PC-9 (cell line): ENCODE measurements around the gene C19orf38. TPM values are rescaled to one million over a fixed set of nuclear protein-coding genes. Genes with fewer than 3 reads are reported as not detected.

ENCODE experiments used
- Bru-seq: library from RNA; stranded (reverse); fragments of 400-500 nt; gene quantifications from one replicate; lab custom pipeline; 2021; lab: Mats Ljungman, UMichigan
- BruChase-seq, 2 experiments: library from RNA; stranded (reverse); fragments of 400-500 nt; gene quantifications; one replicate each; lab custom pipeline; 2021; lab: Mats Ljungman, UMichigan
- BruUV-seq: library from RNA; stranded (reverse); fragments of 400-500 nt; replicated peaks from 2 replicates; lab custom pipeline; 2021; lab: Mats Ljungman, UMichigan
- CTCF ChIA-PET: fragments of 300-600 bp; sonication (Branson Sonifier 250); formaldehyde crosslinking; loops from one replicate; lab custom pipeline; 2022; ENCODE audit warnings: antibody characterized with exemption; lab: Charles Lee
- POLR2A ChIA-PET: fragments of 300-600 bp; sonication (Branson Sonifier 250); formaldehyde crosslinking; loops from one replicate; lab custom pipeline; 2022; ENCODE audit warnings: antibody characterized with exemption; ENCODE audit not compliant: unreplicated experiment; lab: Charles Lee
- DNase-seq, 2 experiments: peaks; one replicate each; pipeline versions ENCODE4 v3.0.0 to v3.0.0-alpha.2; 2015 to 2022; ENCODE audit warnings: mixed read lengths in 1 of 2
- H2AFZ ChIP-seq: fragments of 200-600 bp; sonication (generic); 2 replicates; pipeline ENCODE4 v1.8.1; 2017; ENCODE audit warnings: antibody characterized with exemption
- H3F3A ChIP-seq: fragments of 200-600 bp; sonication (generic); 2 replicates; pipeline ENCODE4 v1.8.1; 2017; ENCODE audit warnings: antibody characterized with exemption, mild to moderate bottlenecking, low read depth; ENCODE audit not compliant: insufficient read depth
- H3K27ac ChIP-seq: fragments of 200-600 bp; sonication (generic); 2 replicates; pipeline ENCODE4 v1.6.1; 2016; ENCODE audit warnings: mixed run types
- H3K27me3 ChIP-seq: fragments of 200-600 bp; sonication (generic); 2 replicates; pipeline ENCODE4 v1.6.1; 2016; ENCODE audit warnings: low read depth, mixed run types; ENCODE audit not compliant: insufficient read depth
- H3K36me3 ChIP-seq: fragments of 200-600 bp; sonication (generic); 2 replicates; pipeline ENCODE4 v1.6.1; 2016; ENCODE audit warnings: low read depth, mixed run types
- H3K4me1 ChIP-seq: fragments of 200-600 bp; sonication (generic); replicated peaks from 2 replicates; pipeline ENCODE4 v1.6.1; 2016; ENCODE audit warnings: mixed run types; ENCODE audit not compliant: insufficient read depth
- H3K4me2 ChIP-seq: fragments of 200-600 bp; sonication (generic); 2 replicates; pipeline ENCODE4 v1.6.1; 2017; ENCODE audit warnings: mixed run types
- H3K4me3 ChIP-seq: fragments of 200-600 bp; sonication (generic); 2 replicates; pipeline ENCODE4 v1.6.1; 2016; ENCODE audit warnings: mixed run types
- H3K79me2 ChIP-seq: fragments of 200-600 bp; sonication (generic); 2 replicates; pipeline ENCODE4 v1.6.1; 2017; ENCODE audit warnings: low read depth, mixed run types
- H3K9me2 ChIP-seq: fragments of 200-600 bp; sonication (generic); 2 replicates; pipeline ENCODE4 v1.8.1; 2017; ENCODE audit warnings: mild to moderate bottlenecking; ENCODE audit not compliant: insufficient read depth
- H3K9me3 ChIP-seq: fragments of 200-600 bp; sonication (generic); 2 replicates; pipeline ENCODE4 v1.8.1; 2016; ENCODE audit warnings: low read depth; ENCODE audit not compliant: insufficient read depth
- H4K20me1 ChIP-seq: fragments of 200-600 bp; sonication (generic); 2 replicates; pipeline ENCODE4 v1.8.1; 2017; ENCODE audit not compliant: insufficient read depth
- CTCF ChIP-seq: fragments of 200-600 bp; sonication (generic); conservative IDR thresholded peaks from 2 replicates; pipeline ENCODE4 v1.6.1; 2017; ENCODE audit warnings: mixed run types, antibody characterized with exemption, mild to moderate bottlenecking, moderate library complexity
- EZH2 ChIP-seq: fragments of 200-600 bp; sonication (generic); IDR thresholded peaks from 2 replicates; pipeline ENCODE4 v1.8.0; 2017; ENCODE audit warnings: antibody characterized with exemption, low read depth
- intact Hi-C: fragments of 100-400 bp; cut with micrococcal nuclease; formaldehyde crosslinking; loops from one replicate; pipeline ENCODE4 v1.10.0; 2022; ENCODE audit not compliant: unreplicated experiment
- long read RNA-seq: library from polyadenylated mRNA; stranded (forward); transcript quantifications from one replicate; pipeline ENCODE4 v2.0.0, GENCODE V29; 2022
- total RNA-seq: library from RNA; stranded (reverse); gene quantifications from 2 replicates; pipeline ENCODE4 v1.2.3, GENCODE V29; 2021

C19orf38 gene, protein sequence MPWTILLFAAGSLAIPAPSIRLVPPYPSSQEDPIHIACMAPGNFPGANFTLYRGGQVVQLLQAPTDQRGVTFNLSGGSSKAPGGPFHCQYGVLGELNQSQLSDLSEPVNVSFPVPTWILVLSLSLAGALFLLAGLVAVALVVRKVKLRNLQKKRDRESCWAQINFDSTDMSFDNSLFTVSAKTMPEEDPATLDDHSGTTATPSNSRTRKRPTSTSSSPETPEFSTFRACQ
- total RNA-seq (0.59 and 1.4 TPM in 2 replicates), Bru-seq, nascent RNA (percentile 29 among the genes with signal in this experiment), BruChase-seq, experiment 1, labeled RNA remaining after a 2-hour chase (percentile 29 among the genes with signal in this experiment), BruChase-seq, experiment 2, labeled RNA remaining after a 6-hour chase (percentile 42 among the genes with signal in this experiment)
- long read RNA-seq, partial matches to known transcripts: 0 of 2 reads
- long read RNA-seq, other reads (novel, unspliced or antisense): 1 of 2 reads

DNA sequence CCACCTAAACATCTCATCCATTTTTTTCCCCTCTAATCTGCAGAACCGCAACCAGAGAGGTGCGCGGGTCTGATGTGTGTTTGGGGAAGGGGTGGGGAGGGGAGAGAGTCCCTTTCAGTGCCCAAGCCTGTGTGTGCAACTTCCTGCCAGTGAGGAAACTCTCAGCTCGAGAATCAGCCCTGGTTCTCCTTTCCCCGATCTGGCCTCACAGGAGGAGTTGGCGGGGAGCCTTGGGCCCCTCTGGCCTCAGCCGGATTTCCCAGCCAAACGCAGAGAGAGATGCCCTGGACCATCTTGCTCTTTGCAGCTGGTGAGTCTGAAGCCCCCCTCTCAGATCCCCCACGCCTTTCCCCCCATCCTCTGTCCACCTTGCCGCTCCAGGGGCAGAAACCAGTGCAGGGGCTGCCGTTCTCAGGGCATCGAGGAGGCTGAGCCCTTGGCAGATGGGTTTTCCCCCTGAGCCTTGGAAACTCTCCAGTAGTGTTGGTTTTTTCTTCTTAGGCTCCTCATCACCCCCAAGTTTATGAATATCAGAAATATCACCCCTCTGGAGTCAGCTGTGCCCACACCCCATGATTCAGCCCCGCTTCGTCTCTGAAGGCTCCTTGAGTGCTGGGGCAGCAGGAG, at the start of gene C19orf38:
TSS of gene C19orf38 (plus strand) at position 186 of the 627 bp plus-strand sequence. CDS start at position 280, 94 bp downstream.
- no peaks in the 10 kb centered on the region for H3K36me3 ChIP-seq
- DNase-seq: peak in 1 of 2 experiments; percentile 21
- no peak within 1 kb of the TSS for H2AFZ ChIP-seq
- ChIA-PET CTCF (no interaction called here), POLR2A (no interaction called here)
- no peak within 1 kb of the TSS for H3K27ac ChIP-seq
- H3K9me2 ChIP-seq: no peaks in the 10 kb centered on the region
- no peak within 1 kb of the TSS for H3K4me2 ChIP-seq
- TF ChIP-seq CTCF (no peak), EZH2 (no peak)
- no peaks in the 10 kb centered on the region for H3K27me3 ChIP-seq
- no peak within 1 kb of the TSS for H3K4me3 ChIP-seq
- no peaks in the 10 kb centered on the region for H3K4me1 ChIP-seq
- no peaks in the 10 kb centered on the region for H3K79me2 ChIP-seq
- intact Hi-C loops: no loop called here
- peaks cover 5% of the 10 kb centered on the region; the same call in 1 of the 2 replicates for H3F3A ChIP-seq
- H3K9me3 ChIP-seq: no peaks in the 10 kb centered on the region
- no TSS peak for BruUV-seq
- no peaks in the 10 kb centered on the region for H4K20me1 ChIP-seq

- no peak overlapping the region for H3K4me3 ChIP-seq
- H3K36me3 ChIP-seq: 0 out of 2 replicates have a peak, but pooled peaks cover 13% of the 10 kb centered on the region
- no peaks in the 10 kb centered on the region for H3K4me1 ChIP-seq
- CTCF ChIA-PET: no interaction called here
- no TSS peak for BruUV-seq
- H3K27ac ChIP-seq: no peak overlapping the region
- no peaks in the 10 kb centered on the region for H3K27me3 ChIP-seq
- no peak for DNase-seq
- intact Hi-C loops: no loop called here
- no peaks in the 10 kb centered on the region for H4K20me1 ChIP-seq
- no peaks in the 10 kb centered on the region for H3K79me2 ChIP-seq
- no peak overlapping the region for H2AFZ ChIP-seq
- no peaks in the 10 kb centered on the region for H3K9me3 ChIP-seq
- no peak for TF ChIP-seq EZH2
- TF ChIP-seq CTCF: no peak
- H3K9me2 ChIP-seq: no peaks in the 10 kb centered on the region
- no peak overlapping the region for H3K4me2 ChIP-seq
- POLR2A ChIA-PET: no interaction called here
- no peaks in the 10 kb centered on the region for H3F3A ChIP-seq
These were observed 47.7 kb upstream of the C19orf38 start for GRCh38 chr19:10800488-10800887.

- Histone ChIP-seq H3K4me2 (no peak overlapping the region), H3K4me3 (no peak overlapping the region), H4K20me1 (no peaks in the 10 kb centered on the region), H3K79me2 (no peaks in the 10 kb centered on the region), H2AFZ (no peak overlapping the region), H3K9me3 (no peaks in the 10 kb centered on the region), H3K9me2 (no peaks in the 10 kb centered on the region), H3K36me3 (0 out of 2 replicates have a peak, but pooled peaks cover 8% of the 10 kb centered on the region), H3F3A (no peaks in the 10 kb centered on the region), H3K27me3 (no peaks in the 10 kb centered on the region), H3K4me1 (no peaks in the 10 kb centered on the region), H3K27ac (no peak overlapping the region)
- ChIA-PET POLR2A (no interaction called here), CTCF (no interaction called here)
- BruUV-seq: no TSS peak
- intact Hi-C loops: no loop called here
- no peak for TF ChIP-seq EZH2
- TF ChIP-seq CTCF: no peak
- no peak for DNase-seq
These were observed 45.7 kb upstream of the C19orf38 start for GRCh38 chr19:10802479-10802878.
